Gastrocnemius medialis (tissue), 4 donors: ENCODE results near the gene PLAGL1. TPM values are rescaled to one million over a fixed set of nuclear protein-coding genes. Genes with fewer than 3 reads are reported as not detected.
A peak's percentile ranks its signal among the peaks of the same experiment; 100 is the strongest.

Experiments used
- ATAC-seq, 2 donors: fragments of 150-250 bp; one replicate each; pipeline ENCODE4 v1.9.1; 2016
- DNase-seq, 2 donors: peaks; one replicate each; pipeline ENCODE4 v3.0.0-alpha.2; 2019
- H3K27ac ChIP-seq, 4 donors: fragments of 200-600 bp; sonication (generic); 1 replicate in 1 of 4; 2 replicates in 3 of 4; pipeline ENCODE4 v1.5.1; 2016 to 2018; ENCODE audit warnings: mild to moderate bottlenecking in 2 of 4, moderate library complexity in 1 of 4
- H3K27me3 ChIP-seq, 3 donors: fragments of 200-600 bp; sonication (generic) in 2 of 3; 1 replicate in 1 of 3; 2 replicates in 2 of 3; pipeline versions ENCODE4 v1.5.1 to v1.6.0; 2016 to 2019; ENCODE audit warnings: mild to moderate bottlenecking in 1 of 3, moderate library complexity in 1 of 3
- H3K36me3 ChIP-seq, 2 donors: fragments of 200-600 bp; sonication (generic) in 1 of 2; one replicate each; pipeline ENCODE4 v1.5.1; 2017 to 2018
- H3K4me1 ChIP-seq, 2 donors: fragments of 200-600 bp; sonication (generic) in 1 of 2; one replicate each; pipeline ENCODE4 v1.5.1; 2016 to 2017; ENCODE audit warnings: mild to moderate bottlenecking in 2 of 2
- H3K4me3 ChIP-seq, 4 donors: fragments of 200-600 bp; sonication (generic) in 3 of 4; 1 replicate in 1 of 4; 2 replicates in 3 of 4; pipeline ENCODE4 v1.5.1; 2016 to 2019; ENCODE audit warnings: mild to moderate bottlenecking in 2 of 4
- H3K9me3 ChIP-seq, 3 donors: fragments of 200-600 bp; sonication (generic) in 2 of 3; 1 replicate in 1 of 3; 2 replicates in 2 of 3; pipeline ENCODE4 v1.5.1; 2016 to 2019
- CTCF ChIP-seq, 5 experiments: fragments of 450-650 bp in 3 of 5; fragments of 200-600 bp in 2 of 5; sonication (generic) in 2 of 5; IDR thresholded peaks in 4 of 5; conservative IDR thresholded peaks in 1 of 5; 1 replicate in 4 of 5; 2 replicates in 1 of 5; pipeline ENCODE4 v1.5.1; 2016 to 2019; ENCODE audit warnings: antibody characterized with exemption in 5 of 5, mild to moderate bottlenecking in 3 of 5, moderate library complexity in 3 of 5
- POLR2A ChIP-seq, 2 donors: fragments of 450-650 bp; IDR thresholded peaks; one replicate each; pipeline ENCODE4 v1.6.1; 2017; ENCODE audit warnings: antibody characterized with exemption in 2 of 2, mild to moderate bottlenecking in 2 of 2, moderate library complexity in 2 of 2
- in situ Hi-C, 4 donors: fragments of 200-750 bp; cut with MboI; loops; one replicate each; pipeline versions ENCODE4 v1.15.0 to v1.8.0; 2017; ENCODE audit warnings: low sequenced_read_pairs in 4 of 4
- intact Hi-C: fragments of 100-400 bp; cut with DNase I; formaldehyde crosslinking; loops from one replicate; pipeline ENCODE4 v1.15.1; 2023; ENCODE audit warnings: low total_unique reads
- total RNA-seq, 4 donors: library from RNA; depleted of rRNA; stranded (reverse); fragments of >200 nt; gene quantifications; one replicate each; pipeline versions ENCODE4 v1.1.0 to v1.2.3, GENCODE V29; 2016

Gene PLAGL1
- total RNA-seq, 4 donors from 2014 or later = 2.4 to 10.9 (median 3.8) TPM

- no peak for DNase-seq
These were observed 58.5 kb downstream of the PLAGL1 start for GRCh38 chr6:143949535-143949934.

GRCh38 chr6:143948208-143948607 is 59.9 kb downstream of the PLAGL1 start:
- Histone ChIP-seq H3K27me3 (no peaks in the 10 kb centered on the region), H3K27ac (no peak overlapping the region), H3K4me3 (no peak overlapping the region), H3K4me1 (no peaks in the 10 kb centered on the region), H3K36me3 (no peaks in the 10 kb centered on the region), H3K9me3 (no peaks in the 10 kb centered on the region)
- ATAC-seq (no peak), DNase-seq (no peak)
- in situ Hi-C loops = loop anchor here in 1 of 4 donors (10.0 kb wide), 1 partner anchor 67 kb away; no protein-coding TSS in a partner anchor
- no peak for TF ChIP-seq CTCF (IDR thresholded peaks at IDR 0.05 in 4 of 5, conservative IDR thresholded peaks at IDR 0.05 in 1 of 5)
- no peak for TF ChIP-seq POLR2A (IDR thresholded peaks at IDR 0.05)
- intact Hi-C loops = no loop called here

More at GRCh38 chr6:143949535-143949934, 58.5 kb downstream of the PLAGL1 start:
- H3K4me1 ChIP-seq = no peaks in the 10 kb centered on the region
- in situ Hi-C loops = loop anchor here in 1 of 4 donors (10.0 kb wide), 1 partner anchor 65 kb away; no protein-coding TSS in a partner anchor
- H3K9me3 ChIP-seq = no peaks in the 10 kb centered on the region
- intact Hi-C loops = no loop called here
- no peak overlapping the region for H3K4me3 ChIP-seq
- H3K36me3 ChIP-seq = no peaks in the 10 kb centered on the region
- no peak for ATAC-seq
- no peak for TF ChIP-seq CTCF (IDR thresholded peaks at IDR 0.05 in 4 of 5, conservative IDR thresholded peaks at IDR 0.05 in 1 of 5)
- no peak for TF ChIP-seq POLR2A (IDR thresholded peaks at IDR 0.05)
- no peaks in the 10 kb centered on the region for H3K27me3 ChIP-seq
- H3K27ac ChIP-seq = no peak overlapping the region

- H3K4me3 ChIP-seq = no peak overlapping the region
- in situ Hi-C loops = loop anchor here in 1 of 4 donors (10.0 kb wide), 1 partner anchor 73 kb away; no protein-coding TSS in a partner anchor
These were observed 66.0 kb downstream of the PLAGL1 start for GRCh38 chr6:143941852-143942627.

GRCh38 chr6:143940011-143940597 is 68.0 kb downstream of the PLAGL1 start:
- in situ Hi-C loops (loop anchor here in 1 of 4 donors (10.0 kb wide), 1 partner anchor 75 kb away; no protein-coding TSS in a partner anchor), intact Hi-C loops (loop anchor here (5.0 kb wide), 1 partner anchor 72 kb away; no protein-coding TSS in a partner anchor)
- no peaks in the 10 kb centered on the region for H3K27me3 ChIP-seq
- DNase-seq (no peak), ATAC-seq (no peak)
- TF ChIP-seq POLR2A (IDR thresholded peaks at IDR 0.05) (no peak), CTCF (IDR thresholded peaks at IDR 0.05 in 4 of 5, conservative IDR thresholded peaks at IDR 0.05 in 1 of 5) (peak in 4 of 5 experiments; percentile 2 to 48 (median 28))
- no peak overlapping the region for H3K4me3 ChIP-seq
- no peak overlapping the region for H3K27ac ChIP-seq
- no peaks in the 10 kb centered on the region for H3K4me1 ChIP-seq
- H3K9me3 ChIP-seq = no peaks in the 10 kb centered on the region
- H3K36me3 ChIP-seq = no peaks in the 10 kb centered on the region

More at GRCh38 chr6:143941852-143942627, 66.0 kb downstream of the PLAGL1 start:
- DNase-seq (no peak), ATAC-seq (no peak)
- no peaks in the 10 kb centered on the region for H3K27me3 ChIP-seq
- no peaks in the 10 kb centered on the region for H3K36me3 ChIP-seq
- H3K27ac ChIP-seq = no peak overlapping the region
- intact Hi-C loops = loop anchor here (1.0 to 5.0 kb wide), 2 partner anchors 70 to 367 kb away; no protein-coding TSS in a partner anchor
- H3K9me3 ChIP-seq = no peaks in the 10 kb centered on the region
- H3K4me1 ChIP-seq = no peaks in the 10 kb centered on the region
- TF ChIP-seq CTCF (IDR thresholded peaks at IDR 0.05 in 4 of 5, conservative IDR thresholded peaks at IDR 0.05 in 1 of 5) = peak in 3 of 5 experiments; percentile 11 to 21 (median 16)
- no peak for TF ChIP-seq POLR2A (IDR thresholded peaks at IDR 0.05)
